Superior temporal gyrus (tissue), 1 donor: ENCODE measurements around the gene TAF5L.

ENCODE experiments used
- DNase-seq: peaks from one replicate; pipeline ENCODE4 v3.0.0-alpha.2; 2016; ENCODE audit errors: extremely low spot score

The TAF5L gene

DNA sequence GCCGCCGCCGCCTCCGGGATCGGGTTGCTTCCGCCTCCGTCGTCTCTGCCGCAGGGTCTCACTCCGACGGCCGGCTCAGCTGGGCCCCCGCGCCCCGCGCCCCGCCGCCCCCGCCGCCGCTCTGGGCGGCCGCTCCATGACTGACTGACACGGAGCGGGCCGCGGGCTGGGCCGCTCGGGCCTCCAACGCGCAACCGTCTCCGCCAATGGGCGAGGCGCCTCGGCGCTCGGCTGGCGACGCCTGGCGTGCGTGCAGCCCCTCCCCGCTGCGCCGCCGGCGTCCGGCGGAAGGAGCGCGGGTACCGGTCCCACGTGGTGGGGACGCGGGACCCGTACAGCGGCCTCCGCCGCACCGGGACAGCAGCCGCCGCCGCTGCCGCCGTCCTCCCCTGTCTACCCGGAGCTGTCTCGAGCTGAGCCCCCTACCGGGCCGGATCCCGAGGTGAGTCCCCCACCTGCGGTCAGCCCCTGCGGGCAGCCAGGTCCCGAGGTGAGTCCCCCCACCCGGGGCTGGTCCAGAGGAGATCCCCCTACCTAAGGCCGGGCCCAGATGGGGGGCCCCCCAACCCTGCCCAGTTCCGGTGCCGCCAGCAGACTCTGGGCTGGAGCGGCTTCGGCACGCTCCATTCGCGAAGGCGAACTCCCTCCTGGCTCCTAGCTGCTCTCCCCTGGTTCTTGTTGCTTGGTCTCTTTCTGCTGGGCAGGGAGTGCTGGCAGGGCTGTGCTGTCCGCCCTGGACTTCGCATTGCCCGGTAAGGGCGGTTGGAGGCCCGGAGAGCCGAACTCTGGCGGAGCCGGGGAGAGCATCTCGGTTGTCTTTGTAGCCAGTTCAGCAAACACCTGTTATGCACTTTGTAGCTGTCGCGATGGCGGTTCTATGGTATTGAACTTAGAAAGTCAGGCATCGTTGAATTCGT, at the start of gene TAF5L, which contains the start of gene URB2:
Gene TAF5L (minus strand): TSS at position 208 of the 917 bp plus-strand sequence. CDS start 11,640 bp downstream, outside the sequence.
Gene URB2 (plus strand): TSS at position 333 of the 917 bp plus-strand sequence. CDS start 1,387 bp downstream, outside the sequence.
- DNase-seq: peak; percentile 90

DNA sequence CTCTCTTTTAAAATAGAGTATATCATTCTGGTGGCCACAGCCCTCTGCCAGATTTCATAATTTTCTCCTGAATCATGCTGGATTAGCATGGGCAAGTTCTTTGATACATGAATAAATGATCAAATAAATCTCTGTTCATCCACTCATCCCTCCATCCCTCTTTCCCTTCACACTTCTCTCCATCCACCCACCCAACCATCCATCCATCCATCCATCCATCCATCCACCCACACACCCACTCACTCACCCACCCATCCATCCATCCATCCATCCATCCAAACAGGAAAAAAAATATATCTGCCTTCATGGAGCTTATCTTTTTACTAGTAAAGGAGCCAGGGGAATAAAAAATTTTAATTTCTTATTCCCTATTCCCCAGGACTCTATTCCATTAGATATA, 49.5 kb upstream of the TAF5L start:
- no peak for DNase-seq

DNA sequence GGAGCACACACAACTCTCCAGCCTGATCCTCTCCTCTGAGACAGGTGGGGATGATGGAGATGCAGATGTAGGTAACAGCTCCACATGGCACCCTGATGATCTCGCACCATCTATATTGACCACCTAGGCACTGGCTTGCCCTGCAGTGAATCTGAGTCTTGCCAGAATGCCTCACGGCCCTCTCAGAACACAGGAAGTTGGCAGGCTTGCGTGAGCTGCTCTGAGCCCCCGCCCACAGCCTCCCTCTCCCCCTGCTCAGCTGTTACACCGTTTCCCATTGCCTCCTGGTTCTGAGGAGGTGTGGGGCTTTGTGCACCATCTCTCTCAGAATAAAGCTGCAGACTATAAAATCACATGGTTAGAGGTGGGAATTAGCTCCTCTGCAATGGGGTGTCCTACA, 48.1 kb upstream of the TAF5L start:
- no peak for DNase-seq

DNA sequence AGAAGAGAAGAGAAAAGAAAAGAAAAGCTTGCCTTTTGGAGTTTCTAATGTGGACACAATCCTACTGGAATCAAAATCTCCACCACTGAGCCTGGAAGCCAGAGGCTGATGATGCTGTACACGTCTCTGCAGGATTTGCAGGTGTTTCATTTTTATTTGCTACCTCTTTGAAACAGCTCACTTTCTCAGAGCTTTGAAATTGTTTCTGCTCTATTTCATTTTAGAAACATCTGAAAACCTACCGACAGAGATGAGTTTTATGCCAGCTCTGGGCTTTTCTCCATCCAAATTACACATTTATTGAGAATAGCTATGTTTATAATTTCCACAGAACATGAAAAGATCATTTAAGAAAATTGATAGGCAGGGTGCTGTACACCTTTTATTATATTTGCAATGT, 46.3 kb upstream of the TAF5L start:
- DNase-seq: no peak

DNA sequence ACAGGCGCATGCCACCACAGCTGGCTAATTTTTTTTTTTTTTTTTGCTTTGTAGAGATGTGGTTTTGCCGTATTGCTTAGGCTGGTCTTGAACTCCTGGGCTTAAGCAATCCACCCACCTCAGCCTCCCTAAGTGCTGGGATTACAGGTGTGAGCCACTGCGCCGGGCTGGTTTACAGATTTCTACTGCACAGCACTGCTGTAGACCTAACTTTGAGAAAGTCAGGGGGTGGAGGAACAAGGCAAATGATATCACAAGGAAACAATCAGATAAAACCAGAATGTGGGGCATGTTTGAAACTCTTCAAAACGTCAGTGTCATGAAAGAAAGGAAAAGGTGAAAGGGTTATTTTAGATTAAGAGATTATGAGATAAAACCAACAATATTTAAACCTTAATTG, 45.4 kb upstream of the TAF5L start:
- DNase-seq: no peak

DNA sequence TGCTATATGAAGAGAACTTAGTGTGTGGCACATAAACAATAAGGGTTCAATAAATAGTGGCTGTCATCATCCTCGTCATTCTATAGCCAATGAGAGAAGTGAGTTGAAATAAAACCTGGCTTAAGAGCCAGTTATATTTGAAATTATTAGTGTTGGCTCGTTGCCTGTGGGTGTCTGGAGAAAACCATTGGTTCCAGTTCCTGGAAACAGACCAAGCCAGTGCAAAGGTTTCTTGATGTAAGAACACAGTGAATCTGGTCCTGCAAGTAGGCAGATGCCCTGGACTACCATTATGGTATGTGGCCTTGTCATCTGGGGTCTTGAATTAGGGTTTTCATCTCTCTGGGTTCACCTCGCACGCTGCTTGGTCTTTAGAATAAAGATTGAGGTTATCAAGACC, 43.4 kb upstream of the TAF5L start:
- DNase-seq: no peak

DNA sequence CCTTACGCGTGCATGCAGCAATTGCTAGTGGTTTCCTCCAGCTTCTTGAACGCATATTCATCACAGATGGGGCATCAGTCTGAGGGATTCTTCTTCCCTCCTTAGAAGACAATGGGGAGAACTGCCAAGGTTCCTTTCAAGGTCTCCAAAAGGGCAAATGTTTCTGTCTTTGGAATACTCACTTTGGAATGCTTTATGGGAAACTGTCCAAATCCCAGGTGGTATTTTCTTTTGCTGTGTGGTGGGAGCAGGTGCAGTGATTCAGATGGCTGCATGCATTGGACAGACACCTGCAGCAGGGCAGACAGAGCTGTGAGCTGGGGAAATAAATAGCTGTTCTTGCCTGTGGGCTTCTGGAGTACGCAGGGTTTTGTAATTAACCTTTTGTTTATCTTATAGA, 40.7 kb upstream of the TAF5L start:
- DNase-seq: no peak

DNA sequence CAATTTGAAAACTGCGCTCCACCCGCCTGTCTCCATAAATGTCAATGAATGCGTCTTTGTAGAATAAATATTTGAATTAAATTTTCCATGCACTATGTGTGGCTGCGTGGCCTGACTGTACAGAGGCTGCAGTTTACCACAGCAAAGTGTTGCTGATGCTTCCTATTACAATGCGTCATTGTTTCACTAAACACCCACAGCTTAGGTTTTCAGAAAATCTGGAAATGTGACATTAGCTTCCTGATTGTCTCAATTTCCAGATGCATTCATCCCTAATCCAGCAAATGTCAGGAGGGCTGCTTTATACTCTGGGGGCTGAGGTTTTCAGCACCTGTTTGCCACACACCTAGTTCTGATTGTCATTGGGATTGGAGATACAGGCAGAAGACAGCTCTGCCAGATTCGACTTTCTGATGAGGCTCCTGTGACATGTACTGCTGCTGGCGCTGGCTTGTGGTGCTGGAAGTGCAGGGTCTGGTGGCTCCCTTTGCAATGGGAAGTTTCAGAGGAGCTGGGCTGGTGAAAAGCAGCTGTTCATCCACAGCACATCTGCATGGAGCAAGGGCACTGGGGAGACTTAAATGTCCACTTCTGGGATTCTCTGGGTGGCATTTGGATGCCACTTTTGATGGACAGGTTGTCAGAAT, 40.1 kb upstream of the TAF5L start:
- DNase-seq: peak; percentile 71

DNA sequence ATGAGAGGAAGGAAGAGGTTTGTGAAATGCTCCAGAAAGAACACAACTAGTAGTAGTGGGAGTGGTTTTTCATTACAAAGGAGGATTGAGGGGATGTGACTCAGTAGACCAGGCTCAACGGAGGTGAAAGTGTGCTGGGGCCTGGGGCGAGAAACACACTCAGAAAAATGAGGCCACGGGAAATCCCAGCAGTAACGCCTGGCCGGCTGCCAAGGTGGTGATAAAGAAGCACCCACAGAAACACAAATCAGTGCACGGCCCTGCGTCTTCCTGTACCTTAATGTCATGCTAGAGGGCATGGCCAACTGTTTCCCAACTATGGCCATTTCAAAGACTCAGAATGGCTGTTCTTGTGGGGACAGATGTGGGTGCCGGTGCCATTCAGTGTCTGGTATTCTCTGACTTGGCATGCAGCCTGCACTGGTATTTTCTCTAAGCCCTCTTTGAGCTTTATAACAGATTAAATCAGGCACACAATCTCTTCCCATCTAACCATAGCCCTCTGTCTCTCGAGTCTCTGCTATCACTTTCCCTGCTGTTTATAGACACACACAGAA, 38.3 kb upstream of the TAF5L start:
- peak; percentile 78 for DNase-seq

DNA sequence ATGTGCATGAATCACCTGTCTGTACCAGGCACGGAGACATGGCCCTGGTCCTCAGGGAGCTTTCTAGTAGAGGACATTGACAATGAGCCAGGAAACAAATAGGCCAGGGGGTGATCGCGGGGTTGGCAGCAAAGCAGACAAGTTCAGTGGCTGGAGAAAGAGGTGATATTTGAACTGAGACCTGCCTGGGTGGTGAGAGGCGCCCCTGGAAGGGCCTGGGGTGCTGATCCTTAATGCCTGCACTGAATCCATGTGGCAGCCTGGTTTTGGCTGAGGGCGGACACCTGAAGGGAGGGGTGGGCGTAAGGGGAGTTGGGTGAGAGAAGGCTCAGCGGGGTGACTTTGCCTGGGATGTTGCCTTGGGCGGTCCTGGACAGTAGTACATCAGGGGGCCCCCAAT, 36.0 kb upstream of the TAF5L start:
- no peak for DNase-seq

DNA sequence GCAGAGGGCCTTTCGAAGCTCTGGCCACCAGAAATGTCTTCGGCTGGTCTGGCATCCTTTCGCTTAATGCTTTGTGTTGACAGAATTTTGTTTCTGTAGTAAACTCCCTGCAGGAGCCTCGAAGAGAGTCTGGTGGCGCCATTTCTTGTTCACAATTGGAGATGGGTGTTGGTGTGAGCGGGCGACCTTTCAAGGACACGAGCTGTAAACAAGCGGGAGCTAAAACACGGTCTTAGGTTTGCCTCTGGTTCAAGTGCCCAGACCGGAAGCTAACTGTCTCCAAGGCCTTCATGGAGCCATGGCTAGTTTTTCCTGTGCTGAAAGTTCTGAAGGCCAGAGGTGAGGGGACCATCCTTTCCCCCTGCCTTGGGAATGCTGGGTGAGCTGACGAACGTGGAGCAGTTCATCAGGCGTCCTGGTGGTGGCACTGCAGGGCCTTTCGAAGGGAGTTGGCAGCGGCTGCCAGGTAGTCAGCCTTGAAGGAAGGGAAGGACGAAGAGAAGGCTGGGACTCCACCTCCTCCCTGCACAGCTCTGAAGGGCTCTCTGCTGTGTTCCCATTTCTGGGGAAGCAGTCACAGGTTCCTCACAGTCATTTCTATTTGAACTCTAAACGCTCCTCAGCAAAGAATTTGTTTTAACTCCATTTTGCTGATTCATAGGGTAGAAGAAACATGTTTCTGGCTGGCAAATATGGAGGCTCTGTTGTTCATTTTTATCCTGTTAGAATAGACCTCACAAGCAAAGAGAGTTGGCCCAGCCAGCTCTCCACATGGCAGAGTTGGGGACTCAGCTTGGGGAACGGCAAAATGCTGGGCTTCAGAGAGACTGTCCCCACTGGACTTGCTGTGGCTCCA, 35.3 kb upstream of the TAF5L start:
- DNase-seq: peak; percentile 94

DNA sequence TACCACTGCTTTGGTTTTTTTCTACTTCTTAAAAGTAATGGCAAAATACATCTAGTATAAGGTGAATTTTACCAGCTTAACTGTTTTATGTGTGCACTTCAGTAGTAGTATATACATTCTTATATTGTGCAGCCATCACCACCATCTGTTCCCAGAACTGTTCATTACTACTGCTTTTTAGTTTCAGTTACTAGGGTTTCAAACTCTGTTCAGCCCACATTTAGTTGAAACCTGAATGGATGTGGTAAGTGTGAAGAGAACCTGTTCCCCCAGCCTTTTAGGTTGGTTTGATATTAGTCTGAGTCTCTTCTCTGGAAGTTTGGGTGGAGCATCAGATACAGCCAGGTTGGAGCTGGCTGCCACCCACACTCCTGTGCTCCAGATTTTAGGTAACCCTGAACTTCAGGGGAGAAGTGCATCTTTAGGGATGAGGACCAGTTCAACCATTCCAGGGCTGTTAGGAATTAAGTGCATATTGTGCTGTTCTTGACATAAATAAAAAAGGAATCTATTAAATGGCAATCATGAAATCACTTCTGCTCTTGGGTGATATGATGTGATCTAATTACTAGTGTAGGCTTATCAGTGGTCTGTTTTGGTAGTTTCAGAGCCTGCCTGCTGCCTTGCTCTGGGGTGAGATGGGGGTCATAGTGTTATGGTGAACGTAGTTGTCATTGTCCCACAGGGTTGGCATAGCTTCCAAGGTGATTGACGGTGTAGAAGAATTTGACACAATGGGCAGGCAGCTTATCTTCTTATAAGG, 32.3 kb upstream of the TAF5L start:
- DNase-seq: no peak

DNA sequence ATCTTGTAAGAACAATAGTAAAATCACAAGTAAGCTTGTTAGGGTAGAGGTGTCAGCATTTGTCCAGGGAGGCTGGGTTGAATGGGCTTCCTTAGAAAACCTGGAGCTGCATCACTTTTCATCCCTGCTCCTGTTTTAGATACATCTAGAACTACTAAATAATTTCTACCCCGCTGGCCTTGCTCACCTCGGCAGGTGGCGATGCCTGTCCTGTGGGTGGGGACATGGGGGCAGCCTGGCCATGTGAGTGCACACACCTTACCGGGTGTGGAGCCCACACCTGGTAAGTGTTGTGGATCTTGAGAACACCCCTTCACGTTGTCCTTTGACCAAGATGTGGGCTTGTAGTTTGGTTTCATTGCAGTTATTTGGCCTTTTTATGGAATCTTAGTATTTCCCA, 29.9 kb upstream of the TAF5L start:
- DNase-seq: no peak

DNA sequence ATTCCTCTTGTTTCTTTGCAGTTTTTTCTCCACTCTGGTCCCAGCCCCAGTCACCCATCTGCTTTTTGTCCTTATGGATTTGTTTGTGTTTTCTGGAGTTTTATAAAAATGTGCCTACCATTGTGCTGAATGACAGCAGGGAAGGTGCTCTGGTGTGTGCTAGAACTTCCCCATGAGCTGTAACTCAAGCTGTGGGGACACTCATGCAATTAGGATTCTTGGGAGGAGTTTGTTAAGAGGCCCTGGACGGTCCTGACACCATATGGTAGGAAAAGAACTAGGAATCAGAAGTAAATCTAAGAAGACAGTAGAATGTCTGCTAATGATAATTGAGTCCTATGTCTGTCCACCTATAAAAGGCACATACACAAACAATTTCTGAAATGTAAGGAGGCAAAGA, 27.5 kb upstream of the TAF5L start:
- no peak for DNase-seq

DNA sequence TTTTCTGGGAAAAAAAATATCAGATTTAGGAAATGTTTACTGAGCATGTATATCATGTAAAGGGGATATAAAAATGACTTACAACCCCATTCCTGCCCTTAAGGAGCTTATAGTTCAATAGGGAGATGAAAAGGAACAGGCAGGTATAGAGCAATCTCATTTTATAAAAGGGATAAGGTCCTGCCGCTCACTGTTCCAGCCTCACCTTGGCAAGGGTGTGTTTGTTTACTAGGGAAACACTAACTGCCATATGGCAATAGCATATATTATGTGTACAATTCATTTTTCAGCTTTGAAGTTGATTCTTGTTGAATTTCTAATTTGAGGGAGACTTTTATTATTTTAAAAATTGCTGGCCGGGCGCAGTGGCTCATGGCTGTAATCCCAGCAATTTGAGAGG, 25.6 kb upstream of the TAF5L start:
- DNase-seq: no peak

DNA sequence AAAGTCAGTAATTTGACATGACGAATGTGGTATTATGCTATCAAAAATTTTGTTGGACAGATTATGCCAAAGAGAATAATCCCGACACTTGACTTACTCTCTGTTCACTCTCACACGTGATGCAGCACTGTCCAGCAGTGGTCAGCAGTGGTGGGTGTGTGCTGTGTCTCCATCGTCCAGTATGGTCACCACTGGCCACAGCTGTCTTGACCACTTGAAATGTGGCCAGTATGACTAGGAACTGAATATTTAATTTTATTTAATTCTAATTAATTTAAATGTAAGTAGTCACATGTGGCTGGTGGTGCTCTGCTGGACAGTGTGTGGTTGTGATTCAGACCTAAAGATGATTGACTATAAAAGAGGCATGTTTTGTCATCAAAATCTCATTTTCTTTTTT, 24.1 kb upstream of the TAF5L start:
- DNase-seq: no peak

DNA sequence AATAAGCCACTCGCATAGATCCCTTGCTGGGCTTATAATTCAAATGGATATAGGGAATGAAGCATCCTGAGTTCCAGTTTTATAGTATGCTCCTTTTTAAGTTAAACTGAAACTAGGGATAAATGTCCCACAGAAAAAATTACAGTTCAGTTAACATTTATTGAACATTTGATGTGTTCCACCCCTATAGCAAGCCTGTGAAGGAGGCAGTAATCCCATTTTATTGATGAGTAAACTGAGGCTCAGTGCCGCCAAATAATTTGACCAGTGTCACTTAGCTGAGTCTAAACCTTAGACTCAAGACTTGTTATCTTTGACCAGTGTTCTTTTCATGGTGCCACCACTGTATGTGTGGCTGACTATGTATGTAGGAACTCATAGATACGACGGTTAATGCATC, 22.5 kb upstream of the TAF5L start:
- DNase-seq: no peak

DNA sequence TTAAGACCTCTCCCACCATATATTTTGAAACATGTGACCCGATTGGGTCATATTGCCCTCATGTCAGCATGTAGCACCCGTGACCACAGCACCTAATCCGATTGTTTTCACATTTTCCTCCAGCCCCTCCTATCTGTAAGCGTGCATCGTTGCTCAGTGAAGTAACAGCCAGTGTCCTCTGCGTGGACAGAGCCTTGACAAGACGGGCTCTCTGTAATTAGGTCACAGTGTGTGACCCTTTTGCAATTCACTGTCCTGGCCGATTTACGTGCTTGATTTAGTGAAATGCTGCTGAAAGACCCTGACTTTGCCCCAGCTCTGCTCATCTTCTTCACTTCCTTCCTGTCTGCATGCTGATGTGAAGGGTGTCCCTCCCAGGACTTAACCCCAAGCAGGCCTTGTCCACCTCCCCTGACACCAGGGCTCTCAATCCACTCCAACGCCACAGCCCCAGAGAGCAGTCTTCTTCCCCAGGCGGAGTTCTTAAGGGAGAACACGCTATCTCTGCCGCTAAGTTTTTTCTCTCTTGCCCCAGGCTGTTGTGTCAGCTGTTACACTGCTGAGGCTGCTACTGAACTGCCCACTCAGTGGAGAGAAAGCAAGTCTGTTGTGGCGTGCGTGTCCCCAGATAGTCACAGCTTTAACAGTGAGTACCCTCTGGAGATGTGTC, 19.5 kb upstream of the TAF5L start:
- no peak for DNase-seq

DNA sequence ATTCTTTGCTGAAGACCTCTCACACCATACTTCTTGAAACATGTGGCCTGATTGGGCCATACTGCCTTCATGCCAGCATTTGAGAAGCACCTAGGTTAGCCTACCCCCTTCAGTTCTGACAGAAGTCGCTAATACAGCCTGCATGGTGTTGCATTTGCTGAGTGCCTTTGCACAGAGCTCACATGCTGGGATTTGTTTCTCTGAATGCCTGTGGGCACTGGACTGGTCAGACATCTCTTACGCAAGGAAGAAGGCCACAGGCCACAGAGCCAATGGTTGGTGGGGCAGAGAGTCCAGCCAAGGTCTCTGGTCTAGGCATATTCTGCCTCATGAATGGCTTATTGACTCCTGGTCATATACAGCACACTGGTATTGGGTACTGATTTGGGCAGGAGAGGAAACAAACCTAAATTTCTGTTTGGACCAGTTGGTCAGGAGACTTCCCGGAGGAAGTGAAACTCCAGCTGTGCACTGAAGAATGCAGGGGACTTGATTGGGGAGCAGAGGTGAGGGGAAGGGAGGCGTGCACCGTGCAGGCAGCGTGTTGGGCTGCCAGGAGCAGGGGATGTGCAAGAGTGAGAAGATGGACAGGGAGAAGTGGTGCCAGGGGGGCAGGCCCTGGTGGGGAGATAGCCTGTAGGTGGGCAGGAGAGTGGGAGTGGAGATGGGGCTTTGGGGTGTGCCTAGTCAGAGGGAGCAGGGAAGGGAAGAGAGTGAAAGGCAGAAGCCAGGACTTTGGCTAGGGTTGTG, 18.2 kb upstream of the TAF5L start:
- no peak for DNase-seq

DNA sequence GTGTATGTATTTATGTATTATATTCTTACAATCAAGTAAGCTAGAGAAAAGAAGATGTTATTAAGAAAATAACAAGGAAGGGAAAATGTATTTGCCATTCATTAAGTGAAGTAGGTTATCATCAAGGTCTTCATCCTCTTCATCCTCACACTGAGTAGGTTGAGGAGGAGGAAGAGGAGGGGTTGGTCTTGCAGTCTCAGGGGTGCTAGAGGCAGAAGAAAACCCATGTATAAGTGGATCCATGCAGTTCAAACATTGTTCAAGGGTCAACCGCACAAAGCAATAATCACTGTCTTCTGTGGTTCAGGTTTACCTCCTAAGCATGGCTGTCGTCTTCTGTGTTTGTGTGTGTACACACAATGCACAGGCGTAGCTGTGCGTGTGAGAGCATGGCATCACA, 17.0 kb upstream of the TAF5L start:
- no peak for DNase-seq
